Hepatocyte (in vitro differentiated cells): ENCODE measurements around the gene RIN3. TPM values are rescaled to one million over a fixed set of nuclear protein-coding genes. Genes with fewer than 3 reads are reported as not detected.

Source experiments
- DNase-seq: peaks from one replicate; pipeline ENCODE4 v3.0.0-alpha.2; 2016; ENCODE audit warnings: low spot score
- H2AFZ ChIP-seq: fragments of 200-600 bp; sonication (generic); 2 replicates; pipeline ENCODE4 v1.6.0; 2016; ENCODE audit warnings: antibody characterized with exemption, mild to moderate bottlenecking
- H3K27ac ChIP-seq: fragments of 200-600 bp; sonication (generic); 2 replicates; pipeline ENCODE4 v1.5.1; 2016; ENCODE audit warnings: mild to moderate bottlenecking
- H3K27me3 ChIP-seq: fragments of 200-600 bp; sonication (generic); 2 replicates; pipeline ENCODE4 v1.6.1; 2016
- H3K36me3 ChIP-seq: fragments of 200-600 bp; sonication (generic); replicated peaks from 2 replicates; pipeline ENCODE4 v1.5.1; 2016; ENCODE audit warnings: low read depth; ENCODE audit not compliant: insufficient read depth
- H3K4me1 ChIP-seq: fragments of 200-600 bp; sonication (generic); 2 replicates; pipeline ENCODE4 v1.5.1; 2016; ENCODE audit warnings: mild to moderate bottlenecking, moderate library complexity; ENCODE audit not compliant: insufficient read depth
- H3K4me2 ChIP-seq: fragments of 200-600 bp; sonication (generic); 2 replicates; pipeline ENCODE4 v1.6.0; 2016
- H3K4me3 ChIP-seq: fragments of 200-600 bp; sonication (generic); 2 replicates; pipeline ENCODE4 v1.5.1; 2016; ENCODE audit warnings: mild to moderate bottlenecking
- H3K79me2 ChIP-seq: fragments of 200-600 bp; sonication (generic); 2 replicates; pipeline ENCODE4 v1.6.0; 2017; ENCODE audit warnings: mild to moderate bottlenecking
- H3K9me2 ChIP-seq: fragments of 200-600 bp; sonication (generic); replicated peaks from 2 replicates; pipeline ENCODE4 v1.6.0; 2017; ENCODE audit warnings: mild to moderate bottlenecking; ENCODE audit not compliant: insufficient read depth
- H3K9me3 ChIP-seq: fragments of 200-600 bp; sonication (generic); 2 replicates; pipeline ENCODE4 v1.5.1; 2016; ENCODE audit warnings: low read depth, mild to moderate bottlenecking
- H4K20me1 ChIP-seq: fragments of 200-600 bp; sonication (generic); 2 replicates; pipeline ENCODE4 v1.6.0; 2016; ENCODE audit warnings: mild to moderate bottlenecking; ENCODE audit not compliant: insufficient read depth, poor library complexity, severe bottlenecking
- CTCF ChIP-seq: fragments of 200-600 bp; sonication (generic); IDR thresholded peaks from 2 replicates; pipeline ENCODE4 v1.5.1; 2016; ENCODE audit warnings: antibody characterized with exemption, mild to moderate bottlenecking; ENCODE audit not compliant: poor library complexity
- EZH2 ChIP-seq: fragments of 200-600 bp; sonication (generic); IDR thresholded peaks from 2 replicates; pipeline ENCODE4 v1.6.1; 2016; ENCODE audit warnings: antibody characterized with exemption, mild to moderate bottlenecking, borderline replicate concordance
- EZH2phosphoT487 ChIP-seq: fragments of 200-600 bp; sonication (generic); IDR thresholded peaks from one replicate; pipeline ENCODE4 v1.6.1; 2018; ENCODE audit warnings: antibody characterized with exemption, mild to moderate bottlenecking, low read depth, moderate library complexity; ENCODE audit not compliant: unreplicated experiment, severe bottlenecking
- WGBS: methylation state at CpG from one replicate; pipeline ENCODE4 v1.1.6; 2016; ENCODE audit warnings: low lambda C conversion rate; ENCODE audit errors: missing lambda C conversion rate; 5-methylcytosine and 5-hydroxymethylcytosine counted together
- polyA plus RNA-seq: library from polyadenylated mRNA; unstranded; fragments of >200 nt; fragmentation: Nextera tagmentation; extraction: Ambion mirVana; gene quantifications from 2 replicates; pipeline ENCODE4 v1.2.1, GENCODE V29; 2016
- total RNA-seq: library from RNA; depleted of rRNA; stranded (reverse); fragments of >200 nt; gene quantifications from 2 replicates; pipeline ENCODE4 v1.2.3, GENCODE V29; 2014

RIN3 gene
- total and polyA plus RNA-seq, 2 experiments from 2014 or later, result 4.2 to 11.8 TPM

- no peaks in the 10 kb centered on the region for H3K4me1 ChIP-seq
These were observed 11.1 kb downstream of the RIN3 start for GRCh38 chr14:92524602-92525185.

GRCh38 chr14:92525322-92526095 is 11.9 kb downstream of the RIN3 start:
- Histone ChIP-seq H2AFZ (no peak overlapping the region), H3K9me3 (no peaks in the 10 kb centered on the region), H3K36me3 (no peaks in the 10 kb centered on the region), H3K4me3 (no peak overlapping the region), H3K4me2 (no peak overlapping the region), H3K27ac (no peak overlapping the region), H3K79me2 (peaks cover 9% of the 10 kb centered on the region), H3K4me1 (no peaks in the 10 kb centered on the region), H3K9me2 (no peaks in the 10 kb centered on the region), H4K20me1 (no peaks in the 10 kb centered on the region), H3K27me3 (no peaks in the 10 kb centered on the region)
- DNase-seq, result no peak
- WGBS, result 90% methylated on average over 12 of the region's 12 CpGs
- TF ChIP-seq CTCF, result no peak
- no peak for TF ChIP-seq EZH2phosphoT487
- no peak for TF ChIP-seq EZH2

More at GRCh38 chr14:92524602-92525185, 11.1 kb downstream of the RIN3 start:
- H3K79me2 ChIP-seq, result peaks cover 9% of the 10 kb centered on the region
- TF ChIP-seq CTCF, result no peak
- no peak for TF ChIP-seq EZH2
- no peak for TF ChIP-seq EZH2phosphoT487
- H3K9me2 ChIP-seq, result no peaks in the 10 kb centered on the region
- no peak overlapping the region for H3K4me2 ChIP-seq
- H2AFZ ChIP-seq, result no peak overlapping the region
- H3K4me3 ChIP-seq, result no peak overlapping the region
- H3K36me3 ChIP-seq, result no peaks in the 10 kb centered on the region
- no peak overlapping the region for H3K27ac ChIP-seq
- 92% methylated on average over 10 of the region's 10 CpGs for WGBS
- no peak for DNase-seq
- H3K27me3 ChIP-seq, result no peaks in the 10 kb centered on the region
- no peaks in the 10 kb centered on the region for H4K20me1 ChIP-seq
- no peaks in the 10 kb centered on the region for H3K9me3 ChIP-seq

- peaks cover 6% of the 10 kb centered on the region for H3K79me2 ChIP-seq
- no peak overlapping the region for H3K4me3 ChIP-seq
- 88% methylated on average over 13 of the region's 14 CpGs for WGBS
- H4K20me1 ChIP-seq, result no peaks in the 10 kb centered on the region
- no peaks in the 10 kb centered on the region for H3K4me1 ChIP-seq
- no peak overlapping the region for H2AFZ ChIP-seq
- DNase-seq, result no peak
- TF ChIP-seq EZH2 (no peak), EZH2phosphoT487 (no peak), CTCF (no peak)
- no peaks in the 10 kb centered on the region for H3K9me2 ChIP-seq
- no peak overlapping the region for H3K27ac ChIP-seq
- no peaks in the 10 kb centered on the region for H3K9me3 ChIP-seq
- no peak overlapping the region for H3K4me2 ChIP-seq
- no peaks in the 10 kb centered on the region for H3K27me3 ChIP-seq
- no peaks in the 10 kb centered on the region for H3K36me3 ChIP-seq
These were observed 14.1 kb downstream of the RIN3 start for GRCh38 chr14:92527721-92528120.
